Islet of Langerhans (tissue), 1 donor: Measurements from ENCODE around the gene POMT1.
"Not testable (repeated sequence)": the region's sequence is repeated elsewhere in the genome, so short reads cannot be mapped to it uniquely, and the experiment has no call there.

ENCODE experiments used
- FAIRE-seq: peaks from one replicate; lab custom pipeline; 2011; peaks lifted over from hg19 to GRCh38; lab: Jason Lieb, UNC

Gene POMT1

DNA sequence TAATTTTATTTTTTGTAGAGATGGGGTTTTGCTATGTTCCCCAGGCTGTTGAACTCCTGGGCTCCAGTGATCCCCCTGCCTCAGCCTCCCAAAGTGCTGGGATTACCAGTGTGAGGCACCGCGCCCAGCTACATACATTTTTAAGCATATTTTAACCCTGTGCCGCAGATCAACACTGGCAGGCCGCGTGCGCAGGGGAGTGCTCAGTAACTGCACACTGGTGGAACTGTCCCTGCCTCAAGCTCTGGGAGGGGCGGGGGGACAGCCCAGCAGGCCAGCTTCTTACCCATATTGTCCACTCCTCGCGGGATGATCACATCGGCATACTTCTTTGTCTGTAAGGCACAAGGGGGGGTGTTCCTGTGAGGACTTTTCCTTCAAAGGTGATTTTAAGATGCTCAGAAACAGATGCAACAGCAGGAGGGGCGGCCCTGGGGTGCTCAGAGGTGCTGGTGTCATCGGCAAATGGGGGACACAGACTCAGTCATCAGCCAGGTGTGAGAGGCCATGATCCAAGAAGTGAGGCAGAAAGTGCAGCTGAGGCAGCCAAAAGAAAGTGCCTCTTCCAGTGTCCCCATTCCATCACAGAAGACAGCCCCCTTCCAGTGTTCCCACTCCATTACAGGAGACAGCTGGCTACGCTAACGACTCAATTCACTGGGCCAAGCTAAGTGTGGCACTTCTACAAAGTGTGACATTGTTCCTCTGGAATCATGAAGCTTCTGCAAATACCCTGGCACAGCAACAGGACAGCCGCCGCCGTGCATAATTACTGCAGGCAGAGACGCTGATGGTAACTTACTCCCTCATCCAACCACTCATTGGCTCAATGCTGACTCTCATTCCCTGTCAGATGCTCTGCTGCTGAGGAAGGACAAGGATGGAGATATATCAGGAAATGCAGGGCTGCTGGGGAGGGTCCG, 23.2 kb downstream of the POMT1 start:
- no peak for FAIRE-seq

DNA sequence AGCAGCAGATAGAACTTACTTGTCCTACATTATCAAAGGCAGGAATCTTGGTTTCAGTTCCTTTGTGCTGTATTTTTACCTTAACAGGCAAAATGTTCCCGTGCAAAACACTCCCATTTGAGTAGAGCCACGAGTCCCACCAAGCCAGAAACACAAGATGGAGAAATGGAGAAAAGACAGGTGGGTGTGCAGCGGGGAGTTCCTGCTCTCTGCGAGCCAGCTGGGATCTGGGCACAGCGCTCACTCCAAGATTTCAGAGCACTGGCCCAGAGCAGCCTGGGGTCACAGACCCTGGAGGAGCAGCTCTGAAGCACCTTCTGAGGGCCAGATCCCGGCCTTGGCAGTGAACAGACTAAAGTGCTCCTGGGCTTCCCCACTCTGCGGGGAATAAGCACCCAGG, 25.5 kb downstream of the POMT1 start:
- FAIRE-seq = no peak

DNA sequence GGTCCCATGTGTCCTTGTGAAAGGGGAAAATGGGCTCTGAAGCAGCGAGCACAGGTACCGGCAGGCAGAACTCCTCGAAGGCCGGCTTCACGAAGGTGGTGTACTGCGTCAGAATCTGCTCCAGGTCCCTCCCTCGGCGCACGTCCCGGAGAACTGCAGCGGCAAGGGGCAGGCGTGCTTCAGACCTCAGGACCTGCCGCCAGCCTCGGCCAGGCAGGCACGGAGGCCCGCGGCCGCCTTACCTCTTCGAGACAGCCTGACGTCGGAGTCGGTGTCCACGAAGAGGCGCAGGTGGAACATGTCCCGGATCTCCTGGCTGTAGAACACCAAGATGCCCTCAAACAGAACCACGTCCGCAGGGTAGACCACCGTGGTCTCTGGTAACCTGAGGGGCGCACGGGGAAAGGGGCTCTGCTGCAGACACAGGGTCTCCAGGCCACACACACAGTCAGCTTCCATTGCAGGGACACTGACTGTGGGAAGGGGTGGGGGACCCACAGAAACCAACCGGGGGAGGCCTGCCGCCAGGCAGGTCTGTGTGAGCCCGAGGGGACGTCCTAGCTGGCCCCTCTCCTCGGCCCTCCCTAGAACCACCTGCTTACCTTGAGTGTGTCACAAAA, 26.3 kb downstream of the POMT1 start:
- no peak for FAIRE-seq

DNA sequence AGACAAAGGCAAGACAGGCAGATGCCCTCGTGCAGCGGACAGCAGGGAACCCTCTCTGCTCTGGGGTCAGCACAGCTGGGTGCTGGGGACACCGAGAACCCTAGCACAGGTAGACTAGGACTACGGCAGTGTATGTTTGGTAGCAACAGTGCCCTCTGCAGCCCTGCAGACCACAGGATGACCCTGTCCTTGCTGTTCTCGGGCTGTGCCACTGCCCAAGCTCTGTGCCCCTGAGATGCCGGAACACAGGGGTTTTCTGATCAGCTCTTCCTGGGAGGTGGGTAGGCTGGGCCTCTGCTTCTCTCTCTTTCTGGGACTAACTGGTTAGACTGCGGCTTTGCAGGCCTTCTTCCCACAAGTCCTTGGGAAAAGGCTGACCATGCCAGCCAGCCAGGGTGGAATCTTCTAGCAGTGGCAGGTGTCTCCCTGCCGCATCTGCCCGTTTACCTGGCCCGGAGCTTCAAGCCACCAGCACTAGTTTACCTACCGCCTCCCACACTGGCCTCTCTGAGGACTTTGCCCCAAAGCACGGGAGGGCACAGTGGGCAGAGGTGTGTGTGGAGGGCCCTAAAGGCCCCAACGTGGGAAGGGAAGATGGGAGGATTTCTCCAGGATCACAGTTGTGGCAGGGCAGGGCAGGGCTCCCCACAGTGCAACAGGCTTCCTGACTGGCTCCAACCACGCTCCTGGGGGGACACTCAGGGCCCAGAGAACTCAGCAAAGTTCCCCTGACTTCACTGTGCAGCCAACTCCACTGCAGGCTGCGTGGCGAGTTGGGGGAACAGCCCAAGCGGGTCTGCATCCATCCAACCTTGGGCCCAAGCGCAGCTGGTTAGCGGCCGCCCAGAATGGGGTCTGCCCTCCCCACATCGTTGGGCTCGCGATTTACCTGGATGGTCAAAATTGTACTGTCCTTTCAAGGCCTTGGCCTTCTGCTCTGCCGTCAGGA, 27.2 kb downstream of the POMT1 start:
- FAIRE-seq = no peak

DNA sequence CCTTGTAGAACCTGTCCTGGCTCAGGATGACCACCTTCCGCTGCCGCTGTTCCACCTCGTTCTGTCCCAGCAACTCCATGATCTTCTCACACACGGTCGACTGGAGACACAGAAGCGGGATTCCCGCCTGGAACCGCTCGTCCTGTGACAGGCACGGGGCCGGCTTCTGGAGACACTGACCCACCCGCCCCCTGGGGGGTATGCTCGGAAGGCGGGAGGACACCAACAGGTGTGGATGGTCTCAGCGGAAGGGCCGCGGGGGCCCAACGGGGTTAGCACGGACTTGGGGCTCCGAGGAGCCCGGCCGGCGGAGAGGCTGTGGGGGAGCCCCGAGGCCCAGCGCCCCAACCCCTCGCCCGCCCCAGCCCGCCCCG, 27.8 kb downstream of the POMT1 start:
- FAIRE-seq = no peak

DNA sequence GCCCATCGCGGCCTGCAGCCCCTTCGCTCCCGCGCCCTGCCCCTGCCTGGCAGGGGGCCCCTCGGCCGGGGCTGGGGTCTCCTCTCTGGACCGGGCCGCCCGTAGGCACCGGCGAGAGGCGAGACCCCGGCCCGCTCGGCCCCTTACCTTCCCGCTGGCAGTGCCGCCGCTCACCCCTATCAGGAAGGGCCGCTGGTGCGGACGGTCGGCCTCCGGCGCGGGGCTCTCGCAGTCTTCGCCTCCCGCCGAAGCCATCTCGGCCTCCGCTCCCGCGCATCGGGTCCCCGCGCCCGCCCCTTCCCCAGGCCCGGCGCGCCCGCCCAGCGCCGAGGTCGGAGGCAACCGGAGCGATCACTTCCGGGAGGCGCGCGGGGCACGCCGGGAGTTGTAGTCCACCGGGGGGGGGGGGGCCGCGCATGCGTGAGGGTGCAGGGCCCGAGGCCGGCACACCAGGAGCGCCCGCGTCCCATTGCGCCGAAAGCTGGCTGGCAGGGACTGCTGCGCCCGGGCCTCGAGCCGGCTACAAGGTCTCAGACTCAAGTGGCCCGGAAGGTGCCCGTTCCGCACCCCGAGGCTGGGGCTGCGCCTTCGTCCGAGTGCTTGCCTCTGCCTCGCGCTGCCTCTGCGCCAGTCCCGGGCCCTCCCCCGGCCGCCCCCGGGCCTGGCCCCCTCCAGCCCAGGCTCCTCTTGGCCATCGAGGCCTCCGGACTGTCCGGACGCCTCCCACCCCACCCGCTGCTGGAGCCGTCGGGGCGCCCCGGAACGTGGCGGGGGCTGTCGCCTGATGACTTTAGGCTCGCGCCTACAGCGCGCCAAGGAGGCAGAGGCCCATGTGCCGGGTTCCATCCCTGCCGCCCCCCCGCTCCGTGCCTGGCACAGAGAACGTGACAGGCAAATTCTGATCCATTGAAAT, 28.5 kb downstream of the POMT1 start, which contains the start of gene UCK1:
Gene UCK1, minus strand, starts transcription at position 344 of the 913 bp plus-strand sequence. Its CDS starts 89 bp downstream, at position 255.
- FAIRE-seq = no peak

DNA sequence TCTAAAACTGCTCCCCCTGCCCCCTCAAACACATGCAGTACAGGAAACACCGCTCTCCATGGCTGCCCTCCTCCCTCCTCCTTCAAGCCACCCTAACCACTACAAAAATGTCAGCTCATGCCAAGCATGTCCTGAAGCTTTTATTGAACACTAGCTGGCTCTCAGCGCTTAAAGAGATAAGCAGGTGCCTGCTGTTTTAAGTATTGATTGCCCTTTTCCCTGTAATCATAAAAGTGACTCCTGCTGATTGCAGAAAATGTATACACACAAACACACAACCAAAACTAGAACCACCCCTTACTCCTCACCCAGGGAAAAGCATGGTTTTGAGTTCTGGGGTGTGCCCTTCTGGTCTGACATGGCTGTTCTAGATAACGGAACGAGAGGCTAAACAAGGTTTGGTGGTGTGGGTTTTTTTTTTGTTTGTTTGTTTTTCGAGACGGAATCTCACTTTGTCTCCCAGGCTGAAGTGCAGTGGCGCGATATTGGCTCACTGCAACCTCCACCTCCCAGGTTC, 32.1 kb downstream of the POMT1 start:
- FAIRE-seq = no peak

DNA sequence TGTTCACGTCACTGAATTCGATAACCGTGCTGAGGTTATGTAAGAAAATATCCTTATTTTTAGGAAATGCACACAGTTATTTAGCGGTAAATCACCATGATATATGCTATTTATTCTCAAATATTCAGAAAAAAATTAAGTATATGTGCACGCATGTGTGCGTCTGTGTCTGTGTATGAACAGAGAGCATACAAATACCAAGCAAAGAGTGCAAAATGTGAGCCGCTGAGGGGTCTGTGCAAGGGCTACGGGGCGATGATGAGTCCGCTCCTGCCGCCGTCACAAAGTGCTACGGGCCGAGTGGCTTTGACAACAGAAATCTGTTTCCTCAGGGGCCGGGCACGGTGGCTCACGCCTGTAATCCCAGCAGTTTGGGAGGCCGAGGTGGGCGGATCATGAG, 35.2 kb downstream of the POMT1 start:
- no peak for FAIRE-seq

DNA sequence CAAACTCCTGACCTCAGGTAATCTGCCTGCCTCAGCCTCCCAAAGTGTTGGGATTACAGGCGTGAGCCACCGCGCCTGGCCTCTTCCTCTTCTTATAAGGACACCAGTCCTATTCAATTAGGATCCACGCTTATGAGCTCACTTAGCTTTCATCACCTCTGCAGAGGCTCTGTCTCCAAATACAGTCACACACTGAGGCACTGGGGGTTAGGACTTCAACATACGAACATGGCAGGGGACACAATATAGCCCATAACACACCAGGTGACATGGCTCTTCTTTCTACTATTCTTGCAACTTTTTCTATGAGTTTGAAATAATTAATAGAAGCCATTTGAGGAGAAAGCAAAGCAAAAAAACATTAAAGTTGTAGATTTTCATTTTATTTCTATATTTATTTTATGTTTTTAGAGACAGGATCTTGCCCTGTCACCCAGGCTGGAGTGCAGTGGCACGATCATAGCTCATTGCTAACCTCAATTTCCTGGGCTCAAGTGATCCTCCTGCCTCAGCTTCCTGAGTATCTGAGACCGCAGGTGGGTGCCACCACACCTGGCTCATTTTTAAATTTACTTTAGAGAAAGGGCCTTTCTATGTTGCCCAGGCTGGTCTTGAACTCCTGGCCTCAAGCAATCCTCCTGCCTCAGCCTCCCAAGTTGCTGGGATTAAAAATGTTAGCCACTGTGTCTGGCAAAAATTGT, 36.7 kb downstream of the POMT1 start:
- no peak for FAIRE-seq

DNA sequence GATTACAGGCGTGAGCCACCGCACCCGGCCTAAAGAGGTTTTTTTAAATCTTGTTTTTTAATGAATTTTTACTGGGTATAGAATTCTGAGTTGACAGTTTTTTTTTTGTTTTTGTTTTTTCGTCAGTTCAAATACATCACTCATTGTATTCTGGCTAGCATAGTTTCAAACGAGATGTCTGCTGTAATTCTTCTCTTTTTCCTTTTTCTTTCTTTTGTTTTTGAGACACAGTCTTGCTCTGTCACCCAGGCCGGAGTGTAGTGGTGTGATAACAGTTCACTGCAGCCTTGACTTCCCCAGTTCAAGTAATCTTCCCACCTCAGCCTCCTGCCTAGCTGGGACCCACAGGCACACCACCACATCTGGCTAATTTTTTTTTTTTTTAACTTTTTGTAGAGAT, 40.4 kb downstream of the POMT1 start:
- no peak for FAIRE-seq

DNA sequence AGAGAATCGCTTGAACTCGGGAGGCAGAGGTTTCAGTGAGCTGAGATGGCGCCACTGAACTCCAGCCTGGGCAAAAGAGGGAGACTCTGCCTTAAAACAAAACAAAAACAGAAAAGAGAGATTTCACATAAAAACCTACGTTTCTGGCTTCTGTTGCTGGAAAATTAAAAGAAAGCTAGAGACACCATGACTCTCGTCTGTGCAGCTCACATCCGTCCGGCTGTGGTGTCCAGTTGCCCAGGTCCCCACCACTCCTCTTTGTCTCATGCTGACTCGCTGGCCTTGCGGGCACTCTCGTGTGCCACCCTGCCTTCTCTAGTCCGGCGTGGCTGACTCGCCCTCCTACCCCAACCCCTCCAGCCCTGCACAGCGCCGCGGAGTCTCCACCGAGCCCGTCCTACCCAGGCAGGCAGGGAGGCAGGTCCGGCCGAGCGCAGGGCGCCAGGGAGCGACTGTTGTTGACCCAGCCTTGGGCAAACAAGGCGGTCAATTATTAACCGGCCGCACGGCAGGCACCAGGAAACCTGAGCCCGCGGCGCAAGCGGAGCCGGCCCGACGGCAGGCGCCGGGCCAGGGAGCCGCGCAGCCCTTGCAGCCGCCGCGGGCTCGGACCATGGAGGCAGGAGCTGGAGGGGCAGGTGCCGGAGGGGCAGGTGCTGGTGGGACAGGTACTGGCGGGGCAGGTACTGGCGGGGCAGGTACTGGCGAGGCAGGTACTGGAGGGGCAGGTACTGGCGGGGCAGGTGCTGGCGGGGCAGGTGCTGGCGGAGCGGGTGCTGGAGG, 42.5 kb downstream of the POMT1 start, which contains the start of gene PRRT1B:
Gene PRRT1B, plus strand, starts transcription at position 521 of the 783 bp plus-strand sequence. Its CDS starts 93 bp downstream, at position 614.
- no peak for FAIRE-seq

DNA sequence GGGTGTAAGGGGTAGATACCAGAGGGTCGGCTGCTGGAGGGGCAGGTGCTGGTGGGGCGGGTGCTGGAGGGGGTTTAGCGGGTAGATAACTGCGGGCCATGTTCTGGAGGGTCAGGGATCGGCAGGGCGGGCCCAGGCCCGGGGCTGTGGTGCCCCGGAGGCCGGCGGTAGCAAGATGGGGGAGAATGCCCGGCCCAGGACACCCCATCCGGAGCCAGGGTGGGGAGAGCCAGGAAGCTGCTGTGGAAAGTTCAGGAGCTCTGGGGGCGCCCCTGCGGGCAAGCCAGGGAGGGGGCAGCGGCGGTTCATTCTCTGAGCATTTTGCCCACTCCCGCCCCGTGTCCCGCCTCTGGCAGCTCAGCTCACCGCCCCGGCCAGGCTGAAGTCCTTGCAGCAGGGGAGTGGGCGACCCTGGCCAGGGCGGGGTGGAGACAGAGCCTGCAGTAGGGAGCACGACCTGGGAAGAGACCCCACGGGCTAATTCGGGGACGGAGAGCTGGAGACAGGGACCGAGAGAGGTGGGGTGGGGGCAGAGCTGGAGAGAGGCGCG, 43.1 kb downstream of the POMT1 start:
- FAIRE-seq = no peak

DNA sequence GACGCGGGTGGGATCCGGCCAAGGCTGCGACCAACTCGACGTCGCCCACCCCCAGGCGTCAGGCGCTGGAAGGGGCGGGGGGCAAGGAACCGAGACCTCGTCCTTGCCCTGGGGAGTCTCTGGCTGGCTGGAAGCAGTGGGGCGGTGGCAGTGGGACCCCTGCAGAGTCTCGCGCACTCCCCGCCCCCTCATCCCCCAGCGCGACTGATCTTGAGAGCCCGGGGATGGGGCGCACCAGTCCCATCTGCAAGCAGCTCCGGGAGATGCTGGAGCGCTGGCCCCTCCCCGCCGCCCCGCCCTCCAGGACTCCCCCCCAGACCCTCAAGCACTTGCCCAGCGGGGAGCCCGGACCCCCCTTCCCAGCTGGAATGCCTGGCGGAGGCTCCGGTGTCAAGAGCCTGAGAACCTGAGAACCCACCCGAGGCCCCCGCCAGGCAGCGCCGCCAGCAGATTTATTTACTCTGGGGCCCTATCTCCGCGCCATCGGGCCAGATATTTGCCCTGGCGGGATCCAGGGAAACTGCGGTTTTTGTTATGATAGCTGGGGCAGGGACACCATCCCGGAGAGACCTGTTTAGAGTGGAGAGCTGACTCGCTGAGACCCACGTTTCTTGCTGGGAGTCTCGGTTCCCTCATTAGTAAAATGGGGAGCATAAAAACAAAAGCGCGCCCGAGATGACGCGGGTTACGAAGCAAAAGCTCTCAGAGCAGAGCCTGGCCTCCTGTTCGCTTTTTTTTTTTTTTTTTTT, 43.8 kb downstream of the POMT1 start:
- FAIRE-seq = no peak

DNA sequence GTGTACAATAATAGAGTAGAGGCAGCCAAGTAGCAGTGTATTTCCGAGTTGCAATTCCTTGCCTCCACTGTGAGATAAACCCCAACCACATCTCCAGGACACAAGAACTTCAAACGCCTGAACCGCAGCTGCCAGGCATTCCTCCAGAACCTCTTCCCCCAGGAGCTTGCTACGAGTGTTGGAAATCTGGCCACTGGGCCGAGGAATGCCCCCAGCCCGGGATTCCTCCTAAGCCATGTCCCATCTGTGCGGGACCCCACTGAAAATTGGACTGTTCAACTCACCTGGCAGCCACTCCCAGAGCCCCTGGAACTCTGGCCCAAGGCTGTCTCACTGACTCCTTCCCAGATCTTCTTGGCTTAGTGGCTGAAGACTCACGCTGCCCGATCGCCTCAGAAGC, 46.5 kb downstream of the POMT1 start:
- not testable (repeated sequence) for FAIRE-seq

DNA sequence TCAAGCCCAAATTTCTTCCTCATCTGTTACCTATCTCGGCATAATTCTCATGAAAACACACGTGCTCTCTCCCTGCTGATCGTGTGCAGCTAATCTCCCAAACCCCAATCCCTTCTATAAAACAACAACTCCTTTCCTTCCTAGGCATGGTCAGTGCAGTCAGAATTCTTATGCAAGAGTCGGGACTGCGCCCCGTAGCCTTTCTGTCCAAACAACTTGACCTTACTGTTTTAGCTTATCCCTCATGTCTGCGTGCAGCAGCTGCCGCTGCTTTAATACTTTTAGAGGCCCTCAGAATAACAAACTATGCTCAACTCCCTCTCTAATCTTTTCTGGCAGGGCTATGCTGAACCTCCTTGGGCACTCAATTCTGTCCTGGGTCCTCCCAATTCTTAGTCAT, 47.7 kb downstream of the POMT1 start:
- not testable (repeated sequence) for FAIRE-seq

DNA sequence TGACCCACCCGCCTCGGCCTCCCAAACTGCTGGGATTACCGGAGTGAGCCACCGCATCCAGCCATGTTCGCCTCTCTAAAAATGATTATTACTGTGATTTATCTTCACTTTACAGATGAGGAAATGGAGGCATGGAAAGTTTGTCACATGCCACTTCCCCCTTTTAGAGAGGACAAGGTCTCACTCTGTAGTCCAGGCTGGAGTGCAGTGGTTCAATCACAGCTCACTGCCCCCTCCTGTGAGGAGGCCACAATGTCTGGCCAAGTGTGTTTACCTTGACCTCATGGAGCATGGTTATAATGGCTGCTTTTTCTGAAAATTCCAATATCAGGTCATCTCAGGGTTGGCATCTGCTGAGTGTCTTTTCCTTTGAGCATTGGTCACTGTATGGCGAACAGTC, 49.3 kb downstream of the POMT1 start:
- no peak for FAIRE-seq

DNA sequence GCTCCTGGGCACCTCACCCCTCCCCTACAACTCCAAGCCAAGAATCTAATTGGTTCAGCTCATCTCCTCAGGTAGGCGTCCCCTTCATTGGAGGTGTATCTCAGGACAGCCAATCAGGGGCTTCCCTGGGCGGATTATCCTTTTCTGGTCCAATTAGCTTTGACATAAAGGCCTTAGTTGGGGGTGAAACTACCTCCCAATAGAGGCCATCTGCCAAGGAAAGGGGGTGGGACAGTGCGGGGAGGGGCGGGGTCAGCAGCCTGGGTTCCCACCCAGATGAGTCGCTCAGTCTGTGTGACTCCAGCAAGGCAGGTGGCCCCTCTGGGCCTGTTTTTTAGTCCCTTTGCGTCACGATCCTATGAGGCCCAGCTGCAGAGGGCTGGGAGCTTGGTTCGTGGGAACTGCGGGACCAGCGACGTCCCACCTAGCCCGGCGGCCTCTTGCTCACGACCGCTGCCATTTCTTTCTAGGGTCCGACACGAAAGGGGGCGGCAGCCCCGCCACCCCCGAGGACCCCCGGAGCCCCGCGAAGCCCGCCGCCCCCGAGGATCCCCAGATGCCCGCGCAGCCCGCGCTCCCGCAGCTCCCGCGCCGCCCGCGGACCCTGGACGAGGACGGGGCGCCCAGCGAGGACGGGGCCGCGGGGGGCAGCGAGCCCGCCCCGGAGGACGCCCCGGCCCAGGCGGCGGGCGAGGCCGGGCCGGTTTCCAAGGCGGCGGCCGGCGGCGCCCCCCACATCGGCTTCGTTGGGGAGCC, 51.5 kb downstream of the POMT1 start:
- FAIRE-seq = no peak

DNA sequence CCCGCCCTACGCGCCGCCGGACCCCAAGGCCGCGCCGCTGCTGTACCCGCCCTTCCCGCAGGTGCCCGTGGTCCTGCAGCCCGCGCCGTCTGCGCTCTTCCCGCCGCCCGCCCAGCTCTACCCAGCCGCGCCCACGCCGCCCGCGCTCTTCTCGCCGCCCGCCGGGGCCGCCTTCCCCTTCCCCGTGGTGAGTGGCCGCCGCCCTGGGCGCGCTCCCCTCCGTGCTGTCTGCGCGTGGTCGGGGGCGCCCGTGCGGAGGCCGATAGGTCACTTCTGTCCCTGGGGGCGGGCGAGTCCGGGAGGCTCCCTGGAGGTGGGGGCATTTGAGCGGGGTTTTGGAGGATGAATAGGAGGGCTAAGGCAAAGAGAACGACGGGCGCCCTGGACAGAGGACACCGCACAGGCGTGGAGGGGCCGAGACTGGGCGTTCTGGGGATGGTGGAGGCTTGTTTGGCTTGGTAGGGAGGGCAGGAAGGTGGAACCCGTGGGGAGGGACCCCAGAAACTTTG, 52.2 kb downstream of the POMT1 start:
- no peak for FAIRE-seq
